AG10803 (cell line): ENCODE data around the gene PPARGC1A.

Experiments
- DNase-seq: peaks from one replicate; pipeline ENCODE4 v3.0.0; 2010; ENCODE audit warnings: low read depth
- H3K4me3 ChIP-seq: 2 replicates; pipeline ENCODE4 v1.5.1; 2011; ENCODE audit warnings: mild to moderate bottlenecking, low read length, control low read depth
- TF ChIP-seq, protein P1 (sequence below): conservative IDR thresholded peaks from 2 replicates; pipeline ENCODE4 v1.5.1; 2011; ENCODE audit warnings: mild to moderate bottlenecking, low read length, control low read depth, inconsistent platforms

Gene PPARGC1A

GRCh38 chr4:23911675-23912455 lies 22.0 kb upstream of the PPARGC1A start:
- TF ChIP-seq, protein P1, sequence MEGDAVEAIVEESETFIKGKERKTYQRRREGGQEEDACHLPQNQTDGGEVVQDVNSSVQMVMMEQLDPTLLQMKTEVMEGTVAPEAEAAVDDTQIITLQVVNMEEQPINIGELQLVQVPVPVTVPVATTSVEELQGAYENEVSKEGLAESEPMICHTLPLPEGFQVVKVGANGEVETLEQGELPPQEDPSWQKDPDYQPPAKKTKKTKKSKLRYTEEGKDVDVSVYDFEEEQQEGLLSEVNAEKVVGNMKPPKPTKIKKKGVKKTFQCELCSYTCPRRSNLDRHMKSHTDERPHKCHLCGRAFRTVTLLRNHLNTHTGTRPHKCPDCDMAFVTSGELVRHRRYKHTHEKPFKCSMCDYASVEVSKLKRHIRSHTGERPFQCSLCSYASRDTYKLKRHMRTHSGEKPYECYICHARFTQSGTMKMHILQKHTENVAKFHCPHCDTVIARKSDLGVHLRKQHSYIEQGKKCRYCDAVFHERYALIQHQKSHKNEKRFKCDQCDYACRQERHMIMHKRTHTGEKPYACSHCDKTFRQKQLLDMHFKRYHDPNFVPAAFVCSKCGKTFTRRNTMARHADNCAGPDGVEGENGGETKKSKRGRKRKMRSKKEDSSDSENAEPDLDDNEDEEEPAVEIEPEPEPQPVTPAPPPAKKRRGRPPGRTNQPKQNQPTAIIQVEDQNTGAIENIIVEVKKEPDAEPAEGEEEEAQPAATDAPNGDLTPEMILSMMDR, result no peak
- H3K4me3 ChIP-seq, result no peak overlapping the region
- no peak for DNase-seq

DNA sequence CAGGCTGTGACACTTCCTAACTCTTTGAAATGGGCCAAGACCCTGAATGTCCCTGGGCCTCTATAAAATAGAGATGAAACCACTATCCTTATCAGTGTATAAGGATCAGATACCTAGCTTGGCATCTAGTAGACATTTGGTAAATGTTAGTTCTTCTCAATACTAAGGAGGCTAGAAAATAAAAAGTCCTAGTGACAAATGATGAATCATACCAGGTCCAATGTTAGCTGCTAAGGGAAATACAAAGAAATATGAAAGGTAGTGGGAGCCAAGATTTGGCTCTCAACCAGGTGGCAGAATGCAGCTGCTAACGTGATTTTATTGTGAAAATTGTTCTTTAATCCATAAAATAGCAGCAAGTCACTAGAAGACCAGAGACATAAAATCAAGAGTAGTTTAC lies 19.8 kb upstream of the PPARGC1A start:
- DNase-seq, result no peak
- no peak overlapping the region for H3K4me3 ChIP-seq
- TF ChIP-seq, protein P1, result no peak

- TF ChIP-seq, protein P1, result no peak
- H3K4me3 ChIP-seq, result no peak overlapping the region
- no peak for DNase-seq
Measured at GRCh38 chr4:23906839-23907238, 17.0 kb upstream of the PPARGC1A start.

GRCh38 chr4:23904639-23905071 lies 14.8 kb upstream of the PPARGC1A start:
- TF ChIP-seq, protein P1, result no peak
- no peak for DNase-seq

DNA sequence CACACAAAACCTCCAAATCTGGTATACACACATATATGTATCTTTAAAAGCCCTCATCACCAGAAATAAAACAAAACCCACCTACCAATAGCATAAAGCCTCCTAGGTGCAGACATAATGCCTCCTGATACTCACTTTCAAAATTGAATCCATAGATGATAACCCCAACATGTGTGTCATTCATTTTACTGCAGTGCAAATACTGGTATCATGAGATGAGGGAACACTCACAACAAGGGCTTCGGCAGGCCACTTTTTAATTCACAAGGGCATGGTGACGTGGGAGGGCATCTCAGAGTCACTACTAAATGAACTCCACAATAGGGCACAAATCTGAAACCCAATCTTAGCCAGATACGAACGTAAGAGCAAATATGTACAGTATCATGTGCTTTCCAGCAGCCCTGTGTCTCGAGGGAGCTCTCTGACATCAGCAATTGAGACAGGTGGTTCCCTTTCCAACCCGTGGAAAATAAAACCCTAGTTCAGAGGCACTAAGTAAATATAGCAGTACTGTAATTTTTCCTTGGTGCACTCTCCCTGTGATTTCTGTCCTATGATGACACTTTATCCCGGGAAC lies 14.1 kb upstream of the PPARGC1A start:
- DNase-seq, result no peak
- TF ChIP-seq, protein P1, result no peak
- H3K4me3 ChIP-seq, result no peak overlapping the region

More at GRCh38 chr4:23904639-23905071, 14.8 kb upstream of the PPARGC1A start:
- no peak overlapping the region for H3K4me3 ChIP-seq

DNA sequence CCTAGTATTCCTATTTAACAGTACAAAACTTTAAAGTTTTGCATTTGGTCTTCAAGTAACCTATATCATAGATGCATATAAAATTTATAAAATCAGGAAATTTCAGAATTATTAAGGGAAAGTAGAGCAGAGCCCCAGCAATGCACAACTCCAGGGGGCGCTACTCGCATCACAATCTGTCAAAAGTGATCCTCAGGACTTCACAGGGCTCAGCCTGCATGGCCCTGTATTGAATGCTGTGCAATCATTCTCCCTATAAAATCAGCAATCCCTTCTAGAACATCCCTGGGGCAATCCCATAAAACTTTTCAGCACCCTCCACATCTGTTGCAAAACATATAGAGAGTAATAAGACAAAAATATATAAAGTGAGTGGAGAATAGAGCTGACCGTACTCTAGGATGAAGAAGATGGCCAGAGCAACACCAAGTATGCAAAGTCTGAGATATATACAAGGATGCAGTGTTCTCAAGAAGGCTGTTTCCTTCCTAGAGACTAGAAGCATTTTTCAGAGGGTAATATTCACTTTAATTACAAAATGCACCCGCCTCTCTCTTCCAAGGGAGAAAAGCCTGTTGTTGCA lies 12.5 kb upstream of the PPARGC1A start:
- TF ChIP-seq, protein P1, result no peak
- no peak for DNase-seq
- H3K4me3 ChIP-seq, result no peak overlapping the region
